ENCODE data around the gene BPTF.
"Not testable (repeated sequence)": the region's sequence is repeated elsewhere in the genome, so short reads cannot be mapped to it uniquely, and the experiment has no call there.

The BPTF gene

GRCh38 chr17:68004201-68004600 is 178.9 kb downstream of the BPTF start:
- Histone ChIP-seq H3K9ac (ENCODE audit: low read depth, low read length) (no peak overlapping the region), H3K4me1 (ENCODE audit: control insufficient read depth, insufficient read depth, low read length) (no peaks in the 10 kb centered on the region), H3K36me3 (ENCODE audit: control insufficient read depth, insufficient read depth, low read length) (no peaks in the 10 kb centered on the region), H3K27me3 (ENCODE audit: control insufficient read depth, insufficient read depth, low read length) (no peaks in the 10 kb centered on the region), H3K4me3 (ENCODE audit: low read depth, low read length) (no peak overlapping the region), H3K9me3 (ENCODE audit: control insufficient read depth, insufficient read depth, low read length) (no peaks in the 10 kb centered on the region)

- Histone ChIP-seq H3K27me3 (ENCODE audit: control insufficient read depth, insufficient read depth, low read length) (no peaks in the 10 kb centered on the region), H3K9ac (ENCODE audit: low read depth, low read length) (no peak overlapping the region), H3K4me1 (ENCODE audit: control insufficient read depth, insufficient read depth, low read length) (no peaks in the 10 kb centered on the region), H3K4me3 (ENCODE audit: low read depth, low read length) (no peak overlapping the region), H3K9me3 (ENCODE audit: control insufficient read depth, insufficient read depth, low read length) (no peaks in the 10 kb centered on the region), H3K36me3 (ENCODE audit: control insufficient read depth, insufficient read depth, low read length) (no peaks in the 10 kb centered on the region)
These were observed 181.5 kb downstream of the BPTF start for GRCh38 chr17:68006797-68007196.

DNA sequence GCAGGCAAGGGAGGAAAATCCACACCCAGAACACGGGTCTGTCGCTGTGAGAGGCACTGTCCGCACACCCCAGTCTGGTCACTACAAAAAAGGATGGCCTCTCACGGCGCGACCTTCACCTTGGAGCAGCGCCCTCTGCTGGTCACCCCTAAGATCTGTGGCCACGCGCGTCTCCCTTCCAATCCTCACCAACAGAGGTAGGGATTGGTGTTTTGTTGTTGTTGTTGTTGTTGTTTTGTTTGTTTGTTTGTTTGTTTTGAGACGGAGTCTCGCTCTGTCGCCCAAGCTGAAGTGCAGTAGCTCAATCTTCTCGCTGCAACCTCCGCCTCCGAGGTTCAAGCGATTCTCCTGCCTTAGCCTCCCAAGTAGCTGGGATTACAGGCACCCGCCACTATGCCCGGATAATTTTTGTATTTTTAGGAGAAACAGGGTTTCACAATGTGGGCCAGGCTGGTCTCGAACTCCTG is 185.9 kb downstream of the BPTF start:
- Histone ChIP-seq H3K36me3 (ENCODE audit: control insufficient read depth, insufficient read depth, low read length) (no peaks in the 10 kb centered on the region), H3K27me3 (ENCODE audit: control insufficient read depth, insufficient read depth, low read length) (no peaks in the 10 kb centered on the region), H3K4me3 (ENCODE audit: low read depth, low read length) (peak overlapping the region; percentile 41), H3K4me1 (ENCODE audit: control insufficient read depth, insufficient read depth, low read length) (no peaks in the 10 kb centered on the region), H3K9me3 (ENCODE audit: control insufficient read depth, insufficient read depth, low read length) (no peaks in the 10 kb centered on the region), H3K9ac (ENCODE audit: low read depth, low read length) (no peak overlapping the region)

DNA sequence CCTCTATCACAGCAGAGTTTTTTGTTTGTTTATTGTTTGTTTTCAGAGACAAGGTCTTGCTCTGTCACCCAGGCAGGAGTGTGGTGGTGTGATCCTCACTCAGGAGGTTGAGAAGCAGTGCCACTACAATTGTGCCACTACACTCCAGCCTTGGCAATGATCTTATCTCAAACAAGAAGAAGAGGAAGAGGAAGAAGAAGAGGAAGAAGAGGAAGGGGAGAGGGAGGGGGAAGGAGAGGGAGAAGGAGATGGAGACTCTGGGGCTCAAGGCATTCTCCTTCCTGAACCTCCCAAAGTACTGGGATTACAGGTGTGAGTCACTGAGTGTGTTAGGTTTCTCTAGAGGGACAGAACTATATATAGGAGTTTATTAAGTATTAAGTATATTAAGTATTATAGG is 188.1 kb downstream of the BPTF start:
- no peaks in the 10 kb centered on the region for H3K4me1 ChIP-seq (ENCODE audit: control insufficient read depth, insufficient read depth, low read length)
- no peak overlapping the region for H3K9ac ChIP-seq (ENCODE audit: low read depth, low read length)

DNA sequence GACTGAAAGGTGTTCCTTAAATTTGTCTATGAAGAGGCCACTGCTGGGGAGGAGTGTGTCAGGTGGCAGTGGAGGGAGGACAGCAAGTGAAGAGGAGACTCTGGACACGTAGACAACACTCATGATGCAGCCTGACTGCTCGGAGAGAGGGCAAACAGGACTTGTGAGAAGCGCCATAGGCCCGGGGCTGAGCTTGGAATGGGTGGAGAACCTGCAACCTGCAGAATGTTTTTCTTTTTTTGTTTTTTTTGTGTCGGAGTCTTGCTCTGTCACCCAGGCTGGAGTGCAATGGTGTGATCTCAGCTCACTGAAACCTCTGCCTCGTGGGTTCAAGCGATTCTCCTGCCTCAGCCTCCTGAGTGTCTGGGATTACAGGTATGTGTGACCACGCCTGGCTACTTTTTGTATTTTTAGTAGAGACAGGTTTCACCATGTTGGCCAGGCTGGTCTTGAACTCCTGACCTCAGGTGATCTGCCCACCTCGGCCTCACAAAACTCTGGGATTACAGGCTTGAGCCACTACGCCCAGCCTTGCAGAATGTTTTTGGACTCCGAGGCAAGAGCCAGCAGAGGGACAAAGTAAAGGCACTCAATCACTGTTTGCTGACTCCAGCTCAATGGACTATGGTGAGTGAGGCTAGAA is 189.9 kb downstream of the BPTF start:
- no peaks in the 10 kb centered on the region for H3K27me3 ChIP-seq (ENCODE audit: control insufficient read depth, insufficient read depth, low read length)

More for the DNA sequence above, 188.1 kb downstream of the BPTF start:
- Histone ChIP-seq H3K27me3 (ENCODE audit: control insufficient read depth, insufficient read depth, low read length) (no peaks in the 10 kb centered on the region), H3K36me3 (ENCODE audit: control insufficient read depth, insufficient read depth, low read length) (no peaks in the 10 kb centered on the region), H3K9me3 (ENCODE audit: control insufficient read depth, insufficient read depth, low read length) (no peaks in the 10 kb centered on the region), H3K4me3 (ENCODE audit: low read depth, low read length) (no peak overlapping the region)

DNA sequence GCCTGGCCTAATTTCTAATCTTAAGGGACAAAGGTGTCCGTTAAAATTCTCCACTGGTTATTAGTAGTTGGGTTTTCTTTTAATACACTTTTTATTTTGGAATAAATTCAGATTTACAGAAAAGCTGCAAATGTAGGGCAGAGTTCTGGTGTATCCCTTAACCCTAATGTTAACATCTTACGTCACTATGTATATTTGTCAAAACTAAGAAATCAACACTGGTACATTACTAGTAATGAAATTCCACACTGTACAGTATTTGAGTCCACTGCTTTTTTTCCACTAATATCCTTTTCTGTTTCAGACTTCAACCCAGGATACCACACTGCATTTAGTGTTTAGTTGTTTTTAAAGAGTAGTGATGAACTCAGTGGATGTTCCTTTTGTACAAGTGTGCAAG is 191.5 kb downstream of the BPTF start:
- H3K4me1 ChIP-seq (ENCODE audit: control insufficient read depth, insufficient read depth, low read length): peaks cover 3% of the 10 kb centered on the region
- no peaks in the 10 kb centered on the region for H3K36me3 ChIP-seq (ENCODE audit: control insufficient read depth, insufficient read depth, low read length)
- no peak overlapping the region for H3K4me3 ChIP-seq (ENCODE audit: low read depth, low read length)
- H3K27me3 ChIP-seq (ENCODE audit: control insufficient read depth, insufficient read depth, low read length): no peaks in the 10 kb centered on the region
- H3K9ac ChIP-seq (ENCODE audit: low read depth, low read length): no peak overlapping the region
- no peaks in the 10 kb centered on the region for H3K9me3 ChIP-seq (ENCODE audit: control insufficient read depth, insufficient read depth, low read length)

More for the DNA sequence above, 189.9 kb downstream of the BPTF start:
- Histone ChIP-seq H3K4me3 (ENCODE audit: low read depth, low read length) (no peak overlapping the region), H3K9me3 (ENCODE audit: control insufficient read depth, insufficient read depth, low read length) (no peaks in the 10 kb centered on the region), H3K9ac (ENCODE audit: low read depth, low read length) (no peak overlapping the region), H3K36me3 (ENCODE audit: control insufficient read depth, insufficient read depth, low read length) (no peaks in the 10 kb centered on the region), H3K4me1 (ENCODE audit: control insufficient read depth, insufficient read depth, low read length) (no peaks in the 10 kb centered on the region)

GRCh38 chr17:68018493-68018892 is 193.2 kb downstream of the BPTF start:
- not testable (repeated sequence) for H3K4me1 ChIP-seq (ENCODE audit: control insufficient read depth, insufficient read depth, low read length); H3K9me3 ChIP-seq (ENCODE audit: control insufficient read depth, insufficient read depth, low read length); H3K9ac ChIP-seq (ENCODE audit: low read depth, low read length); H3K4me3 ChIP-seq (ENCODE audit: low read depth, low read length); H3K27me3 ChIP-seq (ENCODE audit: control insufficient read depth, insufficient read depth, low read length); H3K36me3 ChIP-seq (ENCODE audit: control insufficient read depth, insufficient read depth, low read length)

GRCh38 chr17:68019336-68019674 is 194.0 kb downstream of the BPTF start:
- Histone ChIP-seq H3K9ac (ENCODE audit: low read depth, low read length) (no peak overlapping the region), H3K9me3 (ENCODE audit: control insufficient read depth, insufficient read depth, low read length) (no peaks in the 10 kb centered on the region), H3K36me3 (ENCODE audit: control insufficient read depth, insufficient read depth, low read length) (no peaks in the 10 kb centered on the region), H3K4me1 (ENCODE audit: control insufficient read depth, insufficient read depth, low read length) (peaks cover 3% of the 10 kb centered on the region), H3K27me3 (ENCODE audit: control insufficient read depth, insufficient read depth, low read length) (no peaks in the 10 kb centered on the region), H3K4me3 (ENCODE audit: low read depth, low read length) (peak overlapping the region; percentile 48)

- Histone ChIP-seq H3K4me3 (ENCODE audit: low read depth, low read length) (peak overlapping the region; percentile 88), H3K27me3 (ENCODE audit: control insufficient read depth, insufficient read depth, low read length) (no peaks in the 10 kb centered on the region), H3K9ac (ENCODE audit: low read depth, low read length) (peak overlapping the region; percentile 90), H3K4me1 (ENCODE audit: control insufficient read depth, insufficient read depth, low read length) (peaks cover 3% of the 10 kb centered on the region), H3K9me3 (ENCODE audit: control insufficient read depth, insufficient read depth, low read length) (no peaks in the 10 kb centered on the region), H3K36me3 (ENCODE audit: control insufficient read depth, insufficient read depth, low read length) (no peaks in the 10 kb centered on the region)
These were observed 194.5 kb downstream of the BPTF start for GRCh38 chr17:68019675-68020408.

DNA sequence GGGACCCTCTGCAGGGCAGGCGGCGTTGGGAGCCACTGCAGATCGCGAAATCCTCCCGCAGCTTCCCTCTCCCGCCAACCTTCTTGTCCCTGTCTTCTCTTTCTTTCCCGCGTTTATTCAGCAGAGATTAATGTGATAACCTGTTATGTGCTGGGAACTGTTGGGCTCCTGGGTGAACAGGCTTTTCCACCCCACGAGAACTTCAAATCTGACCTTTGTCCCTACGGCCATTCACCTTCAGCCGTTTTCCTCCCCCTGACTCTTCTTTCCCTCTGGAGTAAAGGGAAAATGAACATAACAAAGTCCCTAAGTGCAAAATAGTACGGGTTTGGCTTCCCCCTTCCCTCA is 195.1 kb downstream of the BPTF start:
- H3K4me3 ChIP-seq (ENCODE audit: low read depth, low read length): peak overlapping the region; percentile 88
- no peaks in the 10 kb centered on the region for H3K36me3 ChIP-seq (ENCODE audit: control insufficient read depth, insufficient read depth, low read length)
- no peaks in the 10 kb centered on the region for H3K27me3 ChIP-seq (ENCODE audit: control insufficient read depth, insufficient read depth, low read length)
- H3K9me3 ChIP-seq (ENCODE audit: control insufficient read depth, insufficient read depth, low read length): no peaks in the 10 kb centered on the region
- H3K4me1 ChIP-seq (ENCODE audit: control insufficient read depth, insufficient read depth, low read length): peaks cover 3% of the 10 kb centered on the region
- peak overlapping the region; percentile 90 for H3K9ac ChIP-seq (ENCODE audit: low read depth, low read length)

- H3K4me1 ChIP-seq (ENCODE audit: control insufficient read depth, insufficient read depth, low read length); H3K9me3 ChIP-seq (ENCODE audit: control insufficient read depth, insufficient read depth, low read length); H3K27me3 ChIP-seq (ENCODE audit: control insufficient read depth, insufficient read depth, low read length); H3K36me3 ChIP-seq (ENCODE audit: control insufficient read depth, insufficient read depth, low read length): not testable (repeated sequence)
- Histone ChIP-seq H3K9ac (ENCODE audit: low read depth, low read length) (peak overlapping the region; percentile 90), H3K4me3 (ENCODE audit: low read depth, low read length) (peak overlapping the region; percentile 88)
These were observed 195.5 kb downstream of the BPTF start for GRCh38 chr17:68020791-68021190.

- Histone ChIP-seq H3K36me3 (ENCODE audit: control insufficient read depth, insufficient read depth, low read length) (no peaks in the 10 kb centered on the region), H3K27me3 (ENCODE audit: control insufficient read depth, insufficient read depth, low read length) (no peaks in the 10 kb centered on the region), H3K4me3 (ENCODE audit: low read depth, low read length) (no peak overlapping the region), H3K9me3 (ENCODE audit: control insufficient read depth, insufficient read depth, low read length) (no peaks in the 10 kb centered on the region), H3K4me1 (ENCODE audit: control insufficient read depth, insufficient read depth, low read length) (peaks cover 7% of the 10 kb centered on the region), H3K9ac (ENCODE audit: low read depth, low read length) (no peak overlapping the region)
These were observed 196.7 kb downstream of the BPTF start for GRCh38 chr17:68021963-68022362.

Measured in iPS-15b (cell line).